Ectodermal cell (in vitro differentiated cells): ENCODE measurements around the gene CFAP298.
"Not testable (repeated sequence)": the region's sequence is repeated elsewhere in the genome, so short reads cannot be mapped to it uniquely, and the experiment has no call there.

Experiments used
- H3K27ac ChIP-seq: 2 replicates; pipeline ENCODE4 v1.7.0; 2013; ENCODE audit warnings: mild to moderate bottlenecking, low read depth, low read length; ENCODE audit not compliant: insufficient read depth, poor library complexity, severe bottlenecking
- H3K27me3 ChIP-seq: 2 replicates; pipeline ENCODE4 v1.7.0; 2013; ENCODE audit warnings: mild to moderate bottlenecking, low read length; ENCODE audit not compliant: insufficient read depth, control insufficient read depth, poor library complexity, severe bottlenecking
- H3K36me3 ChIP-seq: one replicate; pipeline ENCODE4 v1.7.0; 2013; ENCODE audit warnings: low read length; ENCODE audit not compliant: control insufficient read depth, insufficient read depth
- H3K4me1 ChIP-seq: one replicate; pipeline ENCODE4 v1.7.0; 2013; ENCODE audit warnings: low read length; ENCODE audit not compliant: control insufficient read depth, insufficient read depth
- H3K4me3 ChIP-seq: 2 replicates; pipeline ENCODE4 v1.7.0; 2013; ENCODE audit warnings: low read depth, low read length, control low read depth; ENCODE audit not compliant: insufficient read depth
- H3K9me3 ChIP-seq: 2 replicates; pipeline ENCODE4 v1.7.0; 2013; ENCODE audit warnings: mild to moderate bottlenecking, low read length, moderate library complexity; ENCODE audit not compliant: control insufficient read depth
- WGBS, 2 experiments: methylation state at CpG; one replicate each; pipeline ENCODE4 v1.1.7; 2013; ENCODE audit warnings: missing lambda C conversion rate in 2 of 2; 5-methylcytosine and 5-hydroxymethylcytosine counted together

CFAP298 gene

GRCh38 chr21:32567626-32568025, 44.6 kb downstream of the CFAP298 start:
- Histone ChIP-seq H3K4me3 (no peak overlapping the region), H3K9me3 (no peaks in the 10 kb centered on the region), H3K4me1 (no peaks in the 10 kb centered on the region), H3K27me3 (peaks cover 14% of the 10 kb centered on the region), H3K36me3 (no peaks in the 10 kb centered on the region), H3K27ac (no peak overlapping the region)
- WGBS, 2 experiments = 90 to 93% methylated on average over 8 of the region's 8 CpGs

GRCh38 chr21:32566741-32567389, 45.3 kb downstream of the CFAP298 start:
- Histone ChIP-seq H3K9me3 (no peaks in the 10 kb centered on the region), H3K36me3 (no peaks in the 10 kb centered on the region), H3K27me3 (peaks cover 14% of the 10 kb centered on the region), H3K4me3 (no peak overlapping the region), H3K27ac (no peak overlapping the region), H3K4me1 (no peaks in the 10 kb centered on the region)
- WGBS, 2 experiments = 89 to 93% methylated on average over 4 of the region's 5 CpGs

- Histone ChIP-seq H3K27ac (no peak overlapping the region), H3K9me3 (no peaks in the 10 kb centered on the region), H3K27me3 (peaks cover 14% of the 10 kb centered on the region), H3K4me3 (no peak overlapping the region), H3K36me3 (no peaks in the 10 kb centered on the region), H3K4me1 (no peaks in the 10 kb centered on the region)
- 94 to 100% methylated on average over 2 of the region's 2 CpGs for WGBS, 2 experiments
These were observed 46.2 kb downstream of the CFAP298 start for GRCh38 chr21:32565856-32566465.

- 83 to 100% methylated on average over 1 of the region's 2 CpGs for WGBS, 2 experiments
- Histone ChIP-seq H3K9me3 (no peaks in the 10 kb centered on the region), H3K27me3 (no peaks in the 10 kb centered on the region), H3K4me3 (no peak overlapping the region), H3K36me3 (no peaks in the 10 kb centered on the region), H3K27ac (no peak overlapping the region), H3K4me1 (no peaks in the 10 kb centered on the region)
These were observed 49.3 kb downstream of the CFAP298 start for GRCh38 chr21:32562915-32563314.

GRCh38 chr21:32562426-32562825, 49.8 kb downstream of the CFAP298 start:
- no peaks in the 10 kb centered on the region for H3K36me3 ChIP-seq
- H3K4me1 ChIP-seq = no peaks in the 10 kb centered on the region
- no peak overlapping the region for H3K4me3 ChIP-seq
- no peaks in the 10 kb centered on the region for H3K9me3 ChIP-seq
- 23 to 38% methylated on average over 4 to 5 of the region's 5 CpGs for WGBS, 2 experiments
- no peak overlapping the region for H3K27ac ChIP-seq
- no peaks in the 10 kb centered on the region for H3K27me3 ChIP-seq

- H3K27ac ChIP-seq, H3K4me1 ChIP-seq, H3K36me3 ChIP-seq, H3K9me3 ChIP-seq, H3K4me3 ChIP-seq, H3K27me3 ChIP-seq: not testable (repeated sequence)
- WGBS, 2 experiments = 7 to 22% methylated on average over 1 of the region's 1 CpG
These were observed 50.7 kb downstream of the CFAP298 start for GRCh38 chr21:32561476-32561875.

GRCh38 chr21:32560896-32561295, 51.3 kb downstream of the CFAP298 start:
- Histone ChIP-seq H3K36me3 (no peaks in the 10 kb centered on the region), H3K4me1 (no peaks in the 10 kb centered on the region), H3K4me3 (no peak overlapping the region), H3K9me3 (no peaks in the 10 kb centered on the region), H3K27me3 (no peaks in the 10 kb centered on the region), H3K27ac (no peak overlapping the region)
- 20 to 22% methylated on average over 3 of the region's 3 CpGs for WGBS, 2 experiments

GRCh38 chr21:32559006-32559610, 53.1 kb downstream of the CFAP298 start:
- H3K27me3 ChIP-seq = no peaks in the 10 kb centered on the region
- H3K9me3 ChIP-seq = no peaks in the 10 kb centered on the region
- no peaks in the 10 kb centered on the region for H3K4me1 ChIP-seq
- no peak overlapping the region for H3K4me3 ChIP-seq
- no peak overlapping the region for H3K27ac ChIP-seq
- no peaks in the 10 kb centered on the region for H3K36me3 ChIP-seq
- 88 to 95% methylated on average over 5 of the region's 6 CpGs for WGBS, 2 experiments

- H3K4me3 ChIP-seq = no peak overlapping the region
- 90 to 94% methylated on average over 3 of the region's 3 CpGs for WGBS, 2 experiments
These were observed 54.1 kb downstream of the CFAP298 start for GRCh38 chr21:32558106-32558505.

GRCh38 chr21:32554832-32555638, 57.1 kb downstream of the CFAP298 start:
- H3K36me3 ChIP-seq = no peaks in the 10 kb centered on the region
- H3K27ac ChIP-seq = no peak overlapping the region
- H3K27me3 ChIP-seq = no peaks in the 10 kb centered on the region
- no peak overlapping the region for H3K4me3 ChIP-seq
- 94 to 96% methylated on average over 4 of the region's 4 CpGs for WGBS, 2 experiments
- H3K4me1 ChIP-seq = no peaks in the 10 kb centered on the region
- no peaks in the 10 kb centered on the region for H3K9me3 ChIP-seq

More at GRCh38 chr21:32558106-32558505, 54.1 kb downstream of the CFAP298 start:
- no peaks in the 10 kb centered on the region for H3K9me3 ChIP-seq
- H3K36me3 ChIP-seq = no peaks in the 10 kb centered on the region
- H3K27ac ChIP-seq = no peak overlapping the region
- no peaks in the 10 kb centered on the region for H3K27me3 ChIP-seq
- no peaks in the 10 kb centered on the region for H3K4me1 ChIP-seq
